Spleen (tissue), 11 donors: ENCODE results near the gene NELL2. TPM values are rescaled to one million over a fixed set of nuclear protein-coding genes. Genes with fewer than 3 reads are reported as not detected.

Experiments used
- DNase-seq: peaks from one replicate; pipeline ENCODE4 v3.0.0-alpha.2; 2020
- H3K27ac ChIP-seq, 8 donors: fragments of 200-600 bp; sonication (generic) in 7 of 8; 1 replicate in 4 of 8; 2 replicates in 4 of 8; pipeline versions ENCODE4 v1.5.0 to v1.8.0; 2016 to 2021; ENCODE audit warnings: inconsistent platforms in 4 of 8, mild to moderate bottlenecking in 4 of 8, moderate library complexity in 1 of 8
- H3K27me3 ChIP-seq, 7 donors: fragments of 200-600 bp; sonication (generic) in 6 of 7; replicated peaks in 1 of 7; 1 replicate in 4 of 7; 2 replicates in 3 of 7; pipeline versions ENCODE4 v1.5.0 to v1.8.0; 2016 to 2021; ENCODE audit warnings: inconsistent platforms in 3 of 7, mild to moderate bottlenecking in 1 of 7
- H3K36me3 ChIP-seq, 6 donors: fragments of 200-600 bp; sonication (generic) in 5 of 6; 1 replicate in 4 of 6; 2 replicates in 2 of 6; pipeline versions ENCODE4 v1.5.0 to v1.8.0; 2016 to 2021; ENCODE audit warnings: inconsistent platforms in 2 of 6
- H3K4me1 ChIP-seq, 6 donors: fragments of 200-600 bp; sonication (generic) in 5 of 6; 1 replicate in 3 of 6; 2 replicates in 3 of 6; pipeline versions ENCODE4 v1.5.0 to v1.8.0; 2016 to 2021; ENCODE audit warnings: inconsistent platforms in 3 of 6
- H3K4me3 ChIP-seq, 8 donors: fragments of 200-600 bp; sonication (generic) in 7 of 8; 1 replicate in 4 of 8; 2 replicates in 4 of 8; pipeline versions ENCODE4 v1.5.0 to v1.8.0; 2016 to 2021; ENCODE audit warnings: inconsistent platforms in 4 of 8, mild to moderate bottlenecking in 4 of 8, moderate library complexity in 2 of 8
- H3K9me3 ChIP-seq, 8 donors: fragments of 200-600 bp; sonication (generic) in 7 of 8; 1 replicate in 4 of 8; 2 replicates in 4 of 8; pipeline versions ENCODE4 v1.5.0 to v1.8.0; 2016 to 2021; ENCODE audit warnings: inconsistent platforms in 4 of 8
- POLR2A ChIP-seq, 3 donors: fragments of 450-650 bp; IDR thresholded peaks; one replicate each; pipeline ENCODE4 v1.5.1; 2017; ENCODE audit warnings: antibody characterized with exemption in 3 of 3, mild to moderate bottlenecking in 1 of 3
- POLR2AphosphoS5 ChIP-seq, 3 donors: sonication (generic); formaldehyde crosslinking; IDR thresholded peaks; one replicate each; pipeline ENCODE4 v1.5.1; 2017; ENCODE audit warnings: antibody characterized with exemption in 3 of 3
- WGBS, 5 donors: extraction: QIAGEN DNeasy Blood & Tissue Kit in 3 of 5; methylation state at CpG; one replicate each; pipeline versions ENCODE4 v1.1.5 to v1.1.7; 2013 to 2018; 5-methylcytosine and 5-hydroxymethylcytosine counted together
- intact Hi-C: fragments of 100-400 bp; cut with DNase I; formaldehyde crosslinking; loops from one replicate; pipeline ENCODE4 v1.15.0; 2023; ENCODE audit warnings: low total_unique reads
- polyA plus RNA-seq, 3 donors: library from polyadenylated mRNA; stranded (reverse); fragments of 200-250 nt; gene quantifications; one replicate each; pipeline ENCODE4 v1.2.1, GENCODE V29; 2013
- total RNA-seq, 7 donors: library from RNA; depleted of rRNA in 3 of 7; stranded (reverse); fragments of >200 nt in 3 of 7; fragmentation: NEBNext Ultra II Directional in 4 of 7; extraction: Animal tissue kit (Norgen Biotek cat#: 25700) in 4 of 7; gene quantifications; one replicate each; pipeline versions ENCODE4 v1.1.0 to v1.2.1, GENCODE V29; 2016 to 2021
- TF ChIP-seq, protein P1 (sequence below), 11 experiments: fragments of 200-600 bp in 7 of 11; fragments of 450-650 bp in 4 of 11; sonication (generic) in 4 of 11; IDR thresholded peaks in 8 of 11; conservative IDR thresholded peaks in 3 of 11; 1 replicate in 7 of 11; 2 replicates in 4 of 11; pipeline versions ENCODE4 v1.4.0 to v1.8.0; 2016 to 2021; ENCODE audit warnings: antibody characterized with exemption in 11 of 11, inconsistent platforms in 4 of 11, mild to moderate bottlenecking in 1 of 11
- donor health status: healthy with polysubstance abuse.
- donor health status: DM: no; HTN: no; CAD: no; lungs with moderate emphysema.
- donor health status: DM: no; HTN: no; CAD: no.
- donor health status: Bipolar disorder and iron deficiency.
- donor health status: healthy.
- donor health status: DM: no; HTN: no; CAD: no.
- donor health status: DM: yes; HTN: yes; CAD: no.

Gene NELL2
- total and polyA plus RNA-seq, 10 donors: 1.0 to 21.8 (median 8.2) TPM

DNA sequence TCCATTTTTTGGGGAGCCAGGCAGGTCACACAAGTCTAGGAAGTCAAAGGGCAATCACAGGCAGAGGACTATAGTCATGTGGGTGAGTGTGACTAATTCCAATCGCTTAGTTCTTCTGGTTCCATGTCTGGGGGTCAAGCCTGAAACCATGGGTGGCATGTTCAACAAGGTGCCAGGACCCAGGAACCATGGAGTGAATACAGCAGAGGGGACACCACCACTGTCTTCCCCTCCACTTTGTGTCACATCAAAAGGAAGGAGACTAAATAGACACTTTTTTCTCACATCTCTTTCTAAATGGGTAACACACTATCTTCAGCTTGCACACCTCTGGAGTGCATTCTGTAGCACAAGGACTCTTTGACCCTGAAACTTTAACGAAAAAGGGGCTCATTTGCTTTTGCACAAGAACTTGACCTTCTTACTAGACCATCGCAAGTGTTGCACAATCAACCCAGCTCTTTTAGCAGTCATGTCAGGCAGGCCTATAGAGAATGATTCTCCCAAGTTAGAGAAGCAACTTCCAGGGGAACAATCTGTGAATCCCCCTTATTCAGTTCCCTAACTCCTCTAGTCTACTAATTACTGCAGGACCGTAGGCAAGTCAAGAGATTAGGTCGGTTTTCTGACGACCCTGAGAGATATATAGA is 398.7 kb downstream of the NELL2 start:
- no peak for TF ChIP-seq POLR2A (IDR thresholded peaks at IDR 0.05)
- TF ChIP-seq, protein P1, sequence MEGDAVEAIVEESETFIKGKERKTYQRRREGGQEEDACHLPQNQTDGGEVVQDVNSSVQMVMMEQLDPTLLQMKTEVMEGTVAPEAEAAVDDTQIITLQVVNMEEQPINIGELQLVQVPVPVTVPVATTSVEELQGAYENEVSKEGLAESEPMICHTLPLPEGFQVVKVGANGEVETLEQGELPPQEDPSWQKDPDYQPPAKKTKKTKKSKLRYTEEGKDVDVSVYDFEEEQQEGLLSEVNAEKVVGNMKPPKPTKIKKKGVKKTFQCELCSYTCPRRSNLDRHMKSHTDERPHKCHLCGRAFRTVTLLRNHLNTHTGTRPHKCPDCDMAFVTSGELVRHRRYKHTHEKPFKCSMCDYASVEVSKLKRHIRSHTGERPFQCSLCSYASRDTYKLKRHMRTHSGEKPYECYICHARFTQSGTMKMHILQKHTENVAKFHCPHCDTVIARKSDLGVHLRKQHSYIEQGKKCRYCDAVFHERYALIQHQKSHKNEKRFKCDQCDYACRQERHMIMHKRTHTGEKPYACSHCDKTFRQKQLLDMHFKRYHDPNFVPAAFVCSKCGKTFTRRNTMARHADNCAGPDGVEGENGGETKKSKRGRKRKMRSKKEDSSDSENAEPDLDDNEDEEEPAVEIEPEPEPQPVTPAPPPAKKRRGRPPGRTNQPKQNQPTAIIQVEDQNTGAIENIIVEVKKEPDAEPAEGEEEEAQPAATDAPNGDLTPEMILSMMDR (IDR thresholded peaks at IDR 0.05 in 8 of 11, conservative IDR thresholded peaks at IDR 0.05 in 3 of 11): no peak
- no peak for TF ChIP-seq POLR2AphosphoS5 (IDR thresholded peaks at IDR 0.05)
- no peak for DNase-seq
- Histone ChIP-seq H3K27me3 (no peaks in the 10 kb centered on the region), H3K27ac (no peak overlapping the region), H3K9me3 (peaks cover 0 to 65% (median 42%) of the 10 kb centered on the region in 8 donors), H3K4me3 (no peak overlapping the region), H3K36me3 (no peaks in the 10 kb centered on the region), H3K4me1 (no peaks in the 10 kb centered on the region)
- intact Hi-C loops: no loop called here
- WGBS, 5 donors: 73 to 89% (median 84%) methylated on average over 6 of the region's 6 CpGs

DNA sequence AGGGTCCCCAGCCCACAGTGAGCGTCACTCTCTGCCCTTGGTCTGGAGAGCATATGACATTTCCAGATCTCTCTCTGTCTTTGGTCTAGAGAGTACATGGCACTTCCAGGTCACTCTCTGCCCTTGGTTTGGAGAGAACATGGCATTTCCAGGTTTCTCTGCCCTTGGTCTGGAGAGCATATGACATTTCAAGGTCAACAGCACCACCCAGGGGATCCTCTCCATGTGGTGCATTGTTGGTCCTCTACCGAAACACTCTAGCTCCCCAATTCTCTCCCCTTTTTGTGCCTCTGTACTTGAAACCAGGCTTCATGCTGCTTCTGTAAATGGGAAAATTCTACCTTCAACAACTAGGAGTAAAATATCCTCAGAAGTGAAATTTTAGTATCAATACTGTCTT is 399.4 kb downstream of the NELL2 start:
- TF ChIP-seq POLR2A (IDR thresholded peaks at IDR 0.05) (no peak), POLR2AphosphoS5 (IDR thresholded peaks at IDR 0.05) (no peak)
- TF ChIP-seq, protein P1 (IDR thresholded peaks at IDR 0.05 in 8 of 11, conservative IDR thresholded peaks at IDR 0.05 in 3 of 11): no peak
- intact Hi-C loops: no loop called here
- Histone ChIP-seq H3K4me1 (no peaks in the 10 kb centered on the region), H3K36me3 (no peaks in the 10 kb centered on the region), H3K9me3 (peaks cover 0 to 65% (median 42%) of the 10 kb centered on the region in 8 donors), H3K27me3 (no peaks in the 10 kb centered on the region), H3K27ac (no peak overlapping the region), H3K4me3 (no peak overlapping the region)
- no peak for DNase-seq
- 84 to 95% (median 90%) methylated on average over 2 of the region's 2 CpGs for WGBS, 5 donors

- TF ChIP-seq, protein P1 (IDR thresholded peaks at IDR 0.05 in 8 of 11, conservative IDR thresholded peaks at IDR 0.05 in 3 of 11): no peak
- TF ChIP-seq POLR2A (IDR thresholded peaks at IDR 0.05) (no peak), POLR2AphosphoS5 (IDR thresholded peaks at IDR 0.05) (no peak)
- WGBS, 5 donors: 68 to 83% (median 80%) methylated on average over 2 of the region's 2 CpGs
- no peaks in the 10 kb centered on the region for H3K27me3 ChIP-seq
- H3K4me3 ChIP-seq: no peak overlapping the region
- peaks cover 0 to 17% (median 8%) of the 10 kb centered on the region in 8 donors for H3K9me3 ChIP-seq
- H3K4me1 ChIP-seq: no peaks in the 10 kb centered on the region
- intact Hi-C loops: no loop called here
- H3K36me3 ChIP-seq: no peaks in the 10 kb centered on the region
- no peak overlapping the region for H3K27ac ChIP-seq
- DNase-seq: no peak
Measured at GRCh38 chr12:44465139-44465538, 411.0 kb downstream of the NELL2 start.

DNA sequence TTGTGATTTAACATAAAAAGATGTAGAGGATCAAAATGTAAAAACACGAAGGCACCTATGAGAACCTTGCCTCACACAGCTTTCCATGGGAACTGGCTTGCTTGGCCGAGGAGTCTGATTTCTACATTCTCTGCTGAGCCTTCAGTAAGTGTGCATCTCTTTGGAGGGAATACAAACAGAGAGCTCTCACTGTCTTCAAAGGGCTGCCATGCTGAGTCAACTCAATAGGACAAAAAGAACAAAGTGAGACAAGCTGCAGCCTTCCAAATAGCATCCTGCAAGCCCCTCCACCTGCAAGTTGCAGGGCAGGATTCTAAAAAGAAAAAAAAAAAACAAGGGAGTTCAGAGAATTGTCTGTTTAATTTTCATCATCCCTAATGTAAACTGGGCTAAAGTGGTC is 411.9 kb downstream of the NELL2 start:
- DNase-seq: no peak
- TF ChIP-seq POLR2A (IDR thresholded peaks at IDR 0.05) (no peak), POLR2AphosphoS5 (IDR thresholded peaks at IDR 0.05) (no peak)
- TF ChIP-seq, protein P1 (IDR thresholded peaks at IDR 0.05 in 8 of 11, conservative IDR thresholded peaks at IDR 0.05 in 3 of 11): no peak
- peaks cover 0 to 17% (median 8%) of the 10 kb centered on the region in 8 donors for H3K9me3 ChIP-seq
- intact Hi-C loops: no loop called here
- 43 to 62% (median 52%) methylated on average over 2 of the region's 2 CpGs for WGBS, 5 donors
- H3K4me1 ChIP-seq: no peaks in the 10 kb centered on the region
- no peak overlapping the region for H3K27ac ChIP-seq
- no peaks in the 10 kb centered on the region for H3K27me3 ChIP-seq
- no peak overlapping the region for H3K4me3 ChIP-seq
- H3K36me3 ChIP-seq: no peaks in the 10 kb centered on the region
